ENCODE measurements around the gene ITPRIPL1.
"Not testable (repeated sequence)": the region's sequence is repeated elsewhere in the genome, so short reads cannot be mapped to it uniquely, and the experiment has no call there.

ITPRIPL1 gene

GRCh38 chr2:96325041-96325883 lies at the start of gene ITPRIPL1:
Gene ITPRIPL1, plus strand, starts transcription at chr2:96325317. Its CDS starts 523 bp downstream, at chr2:96325840.
- DNase-seq = peak; percentile 30

GRCh38 chr2:96276787-96277499 lies 48.2 kb upstream of the ITPRIPL1 start:
- DNase-seq = no peak

- no peak for DNase-seq
Observed at GRCh38 chr2:96287273-96287856, 37.8 kb upstream of the ITPRIPL1 start.

GRCh38 chr2:96291751-96292150 lies 33.4 kb upstream of the ITPRIPL1 start:
- no peak for DNase-seq

GRCh38 chr2:96294271-96294670 lies 30.8 kb upstream of the ITPRIPL1 start:
- DNase-seq = not testable (repeated sequence)

GRCh38 chr2:96296925-96297324 lies 28.2 kb upstream of the ITPRIPL1 start:
- no peak for DNase-seq

GRCh38 chr2:96301865-96302264 lies 23.3 kb upstream of the ITPRIPL1 start:
- no peak for DNase-seq

- DNase-seq = no peak
Observed at GRCh38 chr2:96304606-96305005, 20.5 kb upstream of the ITPRIPL1 start.

GRCh38 chr2:96305091-96305978 lies 19.8 kb upstream of the ITPRIPL1 start, which contains the start of gene SNRNP200:
Gene SNRNP200, minus strand, starts transcription at chr2:96305546. Its CDS starts 109 bp downstream, at chr2:96305437.
- peak; percentile 94 for DNase-seq

- no peak for DNase-seq
Observed at GRCh38 chr2:96305979-96306308, 19.2 kb upstream of the ITPRIPL1 start.

GRCh38 chr2:96306370-96306769 lies 18.7 kb upstream of the ITPRIPL1 start:
- DNase-seq = no peak

GRCh38 chr2:96308248-96308647 lies 16.9 kb upstream of the ITPRIPL1 start:
- DNase-seq = no peak

- no peak for DNase-seq
Observed at GRCh38 chr2:96315005-96315399, 10.1 kb upstream of the ITPRIPL1 start.

GRCh38 chr2:96315400-96316071 lies 9.6 kb upstream of the ITPRIPL1 start:
- no peak for DNase-seq

GRCh38 chr2:96316999-96317398 lies 8.1 kb upstream of the ITPRIPL1 start:
- no peak for DNase-seq

- DNase-seq = no peak
Observed at GRCh38 chr2:96317584-96317997, 7.5 kb upstream of the ITPRIPL1 start.

GRCh38 chr2:96318723-96319122 lies 6.4 kb upstream of the ITPRIPL1 start:
- no peak for DNase-seq

- DNase-seq = no peak
Observed at GRCh38 chr2:96319396-96319795, 5.7 kb upstream of the ITPRIPL1 start.

- no peak for DNase-seq
Observed at GRCh38 chr2:96320326-96320725, 4.8 kb upstream of the ITPRIPL1 start.

GRCh38 chr2:96320728-96321622 lies 4.1 kb upstream of the ITPRIPL1 start:
- DNase-seq = no peak

GRCh38 chr2:96323849-96324248 lies 1.3 kb upstream of the ITPRIPL1 start:
- no peak for DNase-seq

Data from NCI-H2171 (cell line).